ENCODE results near the gene ME1. TPM values are rescaled to one million over a fixed set of nuclear protein-coding genes. Genes with fewer than 3 reads are reported as not detected.

Gene ME1
- total RNA-seq, 2 donors from 2014 or later: 6.4 to 20.3 TPM

DNA sequence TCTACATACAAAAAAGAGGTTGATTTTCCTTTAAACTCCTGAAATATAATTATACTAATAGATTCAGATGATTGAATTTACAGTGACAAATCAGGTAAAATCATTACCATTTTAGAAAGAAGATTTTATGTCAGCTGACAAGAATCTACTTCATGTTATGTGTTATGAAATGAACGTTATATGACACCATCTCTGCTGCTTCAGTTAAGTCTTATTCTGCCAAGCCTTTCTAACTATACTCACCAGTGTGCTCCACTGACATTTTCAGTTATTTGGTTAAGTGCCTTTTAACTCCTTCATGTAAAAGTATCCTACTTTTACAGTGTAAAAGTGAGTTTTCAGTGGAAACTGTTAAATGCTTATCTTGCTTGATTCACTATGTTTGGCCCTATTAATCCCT, 157.3 kb downstream of the ME1 start:
- no peak for TF ChIP-seq POLR2AphosphoS5 (IDR thresholded peaks at IDR 0.05)
- TF ChIP-seq, protein P1, sequence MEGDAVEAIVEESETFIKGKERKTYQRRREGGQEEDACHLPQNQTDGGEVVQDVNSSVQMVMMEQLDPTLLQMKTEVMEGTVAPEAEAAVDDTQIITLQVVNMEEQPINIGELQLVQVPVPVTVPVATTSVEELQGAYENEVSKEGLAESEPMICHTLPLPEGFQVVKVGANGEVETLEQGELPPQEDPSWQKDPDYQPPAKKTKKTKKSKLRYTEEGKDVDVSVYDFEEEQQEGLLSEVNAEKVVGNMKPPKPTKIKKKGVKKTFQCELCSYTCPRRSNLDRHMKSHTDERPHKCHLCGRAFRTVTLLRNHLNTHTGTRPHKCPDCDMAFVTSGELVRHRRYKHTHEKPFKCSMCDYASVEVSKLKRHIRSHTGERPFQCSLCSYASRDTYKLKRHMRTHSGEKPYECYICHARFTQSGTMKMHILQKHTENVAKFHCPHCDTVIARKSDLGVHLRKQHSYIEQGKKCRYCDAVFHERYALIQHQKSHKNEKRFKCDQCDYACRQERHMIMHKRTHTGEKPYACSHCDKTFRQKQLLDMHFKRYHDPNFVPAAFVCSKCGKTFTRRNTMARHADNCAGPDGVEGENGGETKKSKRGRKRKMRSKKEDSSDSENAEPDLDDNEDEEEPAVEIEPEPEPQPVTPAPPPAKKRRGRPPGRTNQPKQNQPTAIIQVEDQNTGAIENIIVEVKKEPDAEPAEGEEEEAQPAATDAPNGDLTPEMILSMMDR (IDR thresholded peaks at IDR 0.05): no peak
- no peak for TF ChIP-seq POLR2A (IDR thresholded peaks at IDR 0.05)
- Histone ChIP-seq H3K4me1 (replicated peaks) (no peaks in the 10 kb centered on the region), H3K36me3 (no peaks in the 10 kb centered on the region), H3K4me3 (no peak overlapping the region), H3K27ac (no peak overlapping the region), H3K27me3 (replicated peaks; ENCODE audit: insufficient read depth) (no peaks in the 10 kb centered on the region), H3K9me3 (no peaks in the 10 kb centered on the region)
- DNase-seq (ENCODE audit: low spot score): no peak
- intact Hi-C loops (cut with DNase I): no loop called here
- WGBS: 18% methylated on average over 1 of the region's 1 CpG

DNA sequence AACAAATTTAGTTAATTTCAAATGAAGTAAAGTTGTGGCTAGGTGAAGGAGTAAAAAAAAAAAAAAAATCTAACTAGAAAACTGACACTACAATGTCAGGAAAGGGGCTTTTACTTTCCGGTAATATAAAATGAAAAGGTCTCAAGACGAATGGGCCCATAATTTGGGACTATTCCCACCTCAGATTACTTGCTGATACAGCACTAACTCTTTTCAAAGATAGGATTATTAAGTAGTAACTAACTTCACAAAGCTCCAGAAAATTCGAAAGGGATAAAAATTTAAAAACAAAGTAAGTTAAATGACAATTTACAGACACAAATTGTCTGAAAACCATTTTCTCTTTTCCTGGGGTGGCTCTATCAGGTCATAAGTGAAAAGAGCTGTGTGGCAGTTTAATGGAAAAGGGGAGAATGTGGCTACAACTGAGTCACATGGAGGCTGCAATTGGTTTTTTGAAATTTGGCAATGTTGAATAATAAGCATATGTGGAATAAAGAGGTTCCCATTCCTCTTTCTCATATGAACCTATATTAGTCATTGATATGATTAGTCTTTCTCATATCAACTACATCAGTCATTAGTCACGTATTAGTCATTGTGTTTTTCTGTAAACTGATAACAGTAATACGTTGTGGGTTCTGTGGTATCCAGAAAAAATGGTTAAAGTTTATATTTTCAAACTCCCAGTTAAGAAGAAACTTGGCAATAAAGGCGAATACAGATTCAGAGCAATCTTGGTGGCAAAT, 159.7 kb downstream of the ME1 start:
- Histone ChIP-seq H3K27ac (no peak overlapping the region), H3K4me3 (no peak overlapping the region), H3K36me3 (no peaks in the 10 kb centered on the region), H3K4me1 (replicated peaks) (no peaks in the 10 kb centered on the region), H3K27me3 (replicated peaks; ENCODE audit: insufficient read depth) (no peaks in the 10 kb centered on the region), H3K9me3 (no peaks in the 10 kb centered on the region)
- intact Hi-C loops (cut with DNase I): no loop called here
- 75% methylated on average over 6 of the region's 6 CpGs for WGBS
- TF ChIP-seq POLR2AphosphoS5 (IDR thresholded peaks at IDR 0.05): no peak
- no peak for TF ChIP-seq POLR2A (IDR thresholded peaks at IDR 0.05)
- TF ChIP-seq, protein P1 (IDR thresholded peaks at IDR 0.05): no peak
- no peak for DNase-seq (ENCODE audit: low spot score)

DNA sequence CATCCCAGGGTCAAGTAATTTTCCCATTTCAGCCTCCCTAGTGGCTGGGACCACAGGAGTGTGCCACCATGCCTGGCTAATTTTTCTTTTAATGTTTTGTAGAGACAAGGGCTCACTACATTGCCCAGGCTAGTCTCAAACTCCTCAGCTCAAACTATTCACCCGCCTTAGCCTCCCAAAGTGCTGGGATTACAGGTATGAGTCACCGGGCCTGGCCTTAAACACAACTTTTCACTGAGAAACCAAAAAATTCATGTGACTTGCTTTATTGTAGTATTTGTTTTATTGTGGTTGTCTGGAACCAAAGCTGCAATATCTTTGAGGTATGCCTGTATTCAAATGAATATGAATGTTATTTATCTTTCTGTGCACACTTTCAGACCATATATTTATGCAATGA, 165.5 kb downstream of the ME1 start:
- no peaks in the 10 kb centered on the region for H3K27me3 ChIP-seq (replicated peaks; ENCODE audit: insufficient read depth)
- no peak overlapping the region for H3K4me3 ChIP-seq
- no peaks in the 10 kb centered on the region for H3K4me1 ChIP-seq (replicated peaks)
- no peak for DNase-seq (ENCODE audit: low spot score)
- H3K36me3 ChIP-seq: no peaks in the 10 kb centered on the region
- H3K9me3 ChIP-seq: no peaks in the 10 kb centered on the region
- intact Hi-C loops (cut with DNase I): no loop called here
- TF ChIP-seq POLR2AphosphoS5 (IDR thresholded peaks at IDR 0.05): no peak
- TF ChIP-seq, protein P1 (IDR thresholded peaks at IDR 0.05): no peak
- no peak for TF ChIP-seq POLR2A (IDR thresholded peaks at IDR 0.05)
- WGBS: 91% methylated on average over 2 of the region's 2 CpGs
- H3K27ac ChIP-seq: no peak overlapping the region

DNA sequence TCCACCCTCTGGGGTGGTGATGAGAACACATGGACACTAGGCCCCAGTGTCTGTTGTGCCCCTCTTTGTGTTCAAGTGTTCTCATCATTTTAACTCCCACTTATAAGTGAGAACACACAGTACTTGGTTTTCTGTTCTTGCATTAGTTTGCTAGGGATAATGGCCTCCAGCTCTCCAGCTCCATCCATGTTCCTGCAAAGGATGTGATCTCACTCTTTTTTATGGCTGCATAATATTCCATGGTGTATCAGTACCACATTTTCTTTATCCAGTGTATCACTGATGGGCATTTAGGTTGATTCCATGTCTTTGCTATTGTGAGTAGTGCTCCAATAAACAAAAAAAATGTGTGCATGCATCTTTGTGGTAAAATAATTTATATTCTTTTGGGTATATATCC, 170.3 kb downstream of the ME1 start:
- H3K36me3 ChIP-seq: no peaks in the 10 kb centered on the region
- DNase-seq (ENCODE audit: low spot score): no peak
- no peaks in the 10 kb centered on the region for H3K9me3 ChIP-seq
- no peaks in the 10 kb centered on the region for H3K27me3 ChIP-seq (replicated peaks; ENCODE audit: insufficient read depth)
- no peak overlapping the region for H3K27ac ChIP-seq
- H3K4me3 ChIP-seq: no peak overlapping the region
- intact Hi-C loops (cut with DNase I): no loop called here
- no peak for TF ChIP-seq POLR2A (IDR thresholded peaks at IDR 0.05)
- TF ChIP-seq POLR2AphosphoS5 (IDR thresholded peaks at IDR 0.05): no peak
- TF ChIP-seq, protein P1 (IDR thresholded peaks at IDR 0.05): no peak
- H3K4me1 ChIP-seq (replicated peaks): no peaks in the 10 kb centered on the region

DNA sequence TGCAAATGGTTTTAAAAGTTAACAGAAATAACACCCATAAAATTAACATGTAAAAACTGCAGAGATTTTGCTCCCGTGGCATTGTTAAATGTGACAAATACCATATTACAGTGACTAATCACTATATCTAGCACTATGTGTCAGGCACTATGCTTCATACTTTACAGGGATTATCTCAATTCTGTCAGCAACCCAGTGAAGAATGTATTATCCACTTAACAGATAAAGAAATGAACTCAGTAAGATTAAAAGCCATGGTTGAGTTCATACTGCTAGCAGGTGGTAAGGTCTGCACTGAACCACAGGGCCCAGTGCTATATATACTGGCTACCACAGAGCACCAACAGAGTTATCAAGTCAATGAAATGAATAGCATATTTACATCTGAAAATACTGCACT, 172.3 kb downstream of the ME1 start:
- TF ChIP-seq, protein P1 (IDR thresholded peaks at IDR 0.05): no peak
- TF ChIP-seq POLR2AphosphoS5 (IDR thresholded peaks at IDR 0.05) (no peak), POLR2A (IDR thresholded peaks at IDR 0.05) (no peak)
- no peaks in the 10 kb centered on the region for H3K27me3 ChIP-seq (replicated peaks; ENCODE audit: insufficient read depth)
- no peaks in the 10 kb centered on the region for H3K36me3 ChIP-seq
- WGBS: 50% methylated on average over 1 of the region's 1 CpG
- no peaks in the 10 kb centered on the region for H3K4me1 ChIP-seq (replicated peaks)
- intact Hi-C loops (cut with DNase I): no loop called here
- H3K27ac ChIP-seq: no peak overlapping the region
- no peak for DNase-seq (ENCODE audit: low spot score)
- no peak overlapping the region for H3K4me3 ChIP-seq
- H3K9me3 ChIP-seq: no peaks in the 10 kb centered on the region

Data from prostate gland (tissue), 2 donors.